Skeletal muscle tissue (tissue), 4 donors: Measurements from ENCODE around the gene ANKRD11. TPM values are rescaled to one million over a fixed set of nuclear protein-coding genes. Genes with fewer than 3 reads are reported as not detected.
A peak's percentile ranks its signal among the peaks of the same experiment; 100 is the strongest.

Experiments
- H3K27ac ChIP-seq: one replicate; pipeline ENCODE4 v1.7.0; 2013; ENCODE audit warnings: mild to moderate bottlenecking, low read depth, low read length, inconsistent platforms
- H3K27me3 ChIP-seq, 3 donors: one replicate each; pipeline ENCODE4 v1.7.0; 2013; ENCODE audit warnings: low read length in 3 of 3; ENCODE audit not compliant: control insufficient read depth in 3 of 3, insufficient read depth in 3 of 3
- H3K36me3 ChIP-seq, 3 donors: one replicate each; pipeline ENCODE4 v1.7.0; 2013; ENCODE audit warnings: low read length in 3 of 3; ENCODE audit not compliant: control insufficient read depth in 3 of 3, insufficient read depth in 3 of 3
- H3K4me1 ChIP-seq, 3 donors: one replicate each; pipeline ENCODE4 v1.7.0; 2013; ENCODE audit warnings: low read length in 3 of 3, mild to moderate bottlenecking in 3 of 3; ENCODE audit not compliant: control insufficient read depth in 3 of 3, insufficient read depth in 3 of 3
- H3K4me3 ChIP-seq, 3 donors: one replicate each; pipeline ENCODE4 v1.7.0; 2013; ENCODE audit warnings: low read length in 3 of 3
- H3K9ac ChIP-seq, 3 donors: one replicate each; pipeline ENCODE4 v1.7.0; 2013; ENCODE audit warnings: low read length in 3 of 3, mild to moderate bottlenecking in 3 of 3, moderate library complexity in 2 of 3, low read depth in 1 of 3
- H3K9me3 ChIP-seq, 3 donors: one replicate each; pipeline ENCODE4 v1.7.0; 2013; ENCODE audit warnings: low read length in 3 of 3; ENCODE audit not compliant: control insufficient read depth in 3 of 3
- total RNA-seq: library from RNA; depleted of rRNA; stranded (reverse); fragments of >200 nt; gene quantifications from one replicate; pipeline ENCODE4 v1.2.3, GENCODE V29; 2014
- donor health status: Osteomylitis.

Gene ANKRD11
- total RNA-seq, 1 donor from 2014 or later = 21.4 TPM

DNA sequence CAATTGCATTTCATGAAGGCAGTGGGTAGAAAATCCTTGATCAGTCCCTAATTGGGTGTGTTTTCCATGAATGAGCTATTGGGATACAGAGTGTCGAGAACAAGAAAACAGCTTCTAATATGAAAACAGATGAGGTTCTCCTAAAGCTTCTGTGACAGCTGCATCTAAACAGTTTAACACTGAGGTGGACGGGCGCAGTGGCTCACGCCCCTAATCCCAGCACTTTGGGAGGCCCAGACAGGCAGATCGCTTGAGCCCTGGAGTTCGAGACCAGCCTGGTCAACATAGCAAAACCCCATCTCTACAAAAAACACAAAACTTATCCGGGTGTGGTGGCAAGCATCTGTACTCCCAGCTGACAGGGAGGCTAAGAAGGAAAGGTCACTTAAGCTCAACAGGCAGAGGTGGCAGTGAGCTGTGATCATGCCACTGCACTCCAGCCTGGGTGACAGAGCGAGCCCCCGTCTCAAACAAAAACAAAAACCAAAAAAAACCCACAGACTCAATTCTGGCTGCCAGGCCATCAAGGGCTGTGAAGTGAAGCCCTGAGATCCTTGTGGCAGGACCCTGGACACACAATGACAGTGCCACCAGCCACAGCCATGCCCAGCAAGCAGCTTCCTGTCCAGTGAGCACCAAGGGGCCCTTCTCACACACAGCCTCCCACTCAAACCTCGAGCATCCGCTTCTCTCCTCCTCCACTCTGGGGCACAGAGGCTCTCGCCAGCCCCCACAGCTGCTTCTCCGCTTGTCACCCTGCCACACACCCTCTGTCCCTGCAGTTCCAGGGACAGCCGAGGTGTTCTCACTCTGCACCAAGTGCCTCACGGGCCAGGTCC, 44.0 kb downstream of the ANKRD11 start:
- Histone ChIP-seq H3K27ac (no peak overlapping the region), H3K4me1 (peaks cover 59 to 70% (median 68%) of the 10 kb centered on the region in 3 donors)

DNA sequence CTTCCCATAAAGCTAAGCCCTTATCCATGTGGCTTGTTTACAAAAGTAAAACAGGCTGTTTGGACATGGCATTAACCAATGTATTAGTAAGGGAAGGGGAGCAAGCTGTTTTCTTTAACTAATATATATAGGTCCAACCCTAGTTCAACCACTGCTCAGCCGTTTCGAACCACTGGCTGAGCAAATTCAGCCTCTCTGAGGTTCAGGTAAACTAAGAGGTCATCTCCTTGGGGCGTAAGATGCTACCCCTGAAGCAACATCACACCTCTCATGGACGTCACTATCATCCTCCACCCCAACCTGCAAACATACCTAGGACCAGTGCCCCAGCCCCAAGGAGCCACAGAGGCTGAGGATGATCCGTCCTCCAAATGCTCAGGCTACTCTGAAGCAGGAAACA, 45.2 kb downstream of the ANKRD11 start:
- Histone ChIP-seq H3K4me3 (no peak overlapping the region), H3K9ac (no peak overlapping the region), H3K27me3 (no peaks in the 10 kb centered on the region), H3K9me3 (no peaks in the 10 kb centered on the region), H3K27ac (no peak overlapping the region), H3K36me3 (no peaks in the 10 kb centered on the region), H3K4me1 (peaks cover 61 to 77% (median 75%) of the 10 kb centered on the region in 3 donors)

More for the DNA sequence above, 44.0 kb downstream of the ANKRD11 start:
- H3K36me3 ChIP-seq = no peaks in the 10 kb centered on the region
- no peaks in the 10 kb centered on the region for H3K9me3 ChIP-seq
- H3K27me3 ChIP-seq = no peaks in the 10 kb centered on the region
- H3K4me3 ChIP-seq = peak overlapping the region in 2 of 3 donors; percentile 13 to 29
- H3K9ac ChIP-seq = peak overlapping the region in 2 of 3 donors; percentile 27 to 54

DNA sequence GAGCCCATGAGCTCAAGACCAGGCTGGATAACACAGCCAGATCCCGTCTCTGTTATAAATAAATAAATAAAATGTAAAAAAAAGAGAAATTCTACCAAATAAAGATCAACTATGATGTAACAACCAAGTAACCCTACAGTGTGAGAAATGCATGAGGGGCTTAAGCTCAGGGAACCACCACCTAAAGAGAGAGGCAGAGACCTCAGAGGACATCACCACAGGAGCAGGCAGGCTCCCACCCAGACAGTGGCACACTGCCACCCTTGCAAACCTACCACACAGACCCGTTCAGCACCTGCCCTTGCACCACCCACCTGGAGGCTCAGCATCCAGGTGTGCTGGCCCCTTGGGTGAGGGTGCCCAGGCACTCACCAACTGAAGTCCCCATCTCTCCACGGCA, 45.6 kb downstream of the ANKRD11 start:
- peaks cover 65 to 77% (median 75%) of the 10 kb centered on the region in 3 donors for H3K4me1 ChIP-seq
- H3K27me3 ChIP-seq = no peaks in the 10 kb centered on the region
- no peak overlapping the region for H3K9ac ChIP-seq
- H3K27ac ChIP-seq = no peak overlapping the region
- no peaks in the 10 kb centered on the region for H3K36me3 ChIP-seq
- H3K9me3 ChIP-seq = no peaks in the 10 kb centered on the region
- no peak overlapping the region for H3K4me3 ChIP-seq

DNA sequence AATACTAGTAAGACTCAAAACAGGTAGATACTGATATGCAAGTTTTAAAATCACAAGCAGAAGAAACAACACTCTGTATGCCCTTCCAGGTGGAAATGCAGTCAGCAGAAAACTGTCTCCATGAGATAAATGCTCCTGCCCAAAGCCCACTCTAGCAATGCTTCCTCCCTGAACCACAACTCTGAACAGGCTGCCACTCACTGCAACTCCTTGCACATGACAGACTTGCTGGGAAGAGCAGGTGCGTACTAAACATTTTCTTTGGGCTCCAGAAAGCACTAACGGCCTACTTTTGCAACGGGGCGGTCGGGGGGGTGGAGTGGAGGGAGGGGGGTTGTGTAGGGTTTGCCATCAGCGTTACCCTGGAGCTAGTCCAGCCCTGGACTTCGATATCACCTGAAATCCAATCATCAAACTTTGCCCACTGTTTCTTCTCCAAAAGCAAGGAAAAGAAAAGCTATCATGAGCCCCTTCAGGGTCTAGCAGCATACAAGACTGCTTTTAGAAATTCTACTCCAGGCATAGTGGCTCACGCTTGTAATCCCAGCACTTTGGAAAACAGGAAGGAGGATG, 46.1 kb downstream of the ANKRD11 start:
- H3K9me3 ChIP-seq = no peaks in the 10 kb centered on the region
- H3K27me3 ChIP-seq = no peaks in the 10 kb centered on the region
- H3K27ac ChIP-seq = no peak overlapping the region
- no peaks in the 10 kb centered on the region for H3K36me3 ChIP-seq
- H3K9ac ChIP-seq = peak overlapping the region in 1 of 3 donors; percentile 60
- peak overlapping the region in 1 of 3 donors; percentile 18 for H3K4me3 ChIP-seq
- peaks cover 69 to 80% (median 76%) of the 10 kb centered on the region in 3 donors for H3K4me1 ChIP-seq

DNA sequence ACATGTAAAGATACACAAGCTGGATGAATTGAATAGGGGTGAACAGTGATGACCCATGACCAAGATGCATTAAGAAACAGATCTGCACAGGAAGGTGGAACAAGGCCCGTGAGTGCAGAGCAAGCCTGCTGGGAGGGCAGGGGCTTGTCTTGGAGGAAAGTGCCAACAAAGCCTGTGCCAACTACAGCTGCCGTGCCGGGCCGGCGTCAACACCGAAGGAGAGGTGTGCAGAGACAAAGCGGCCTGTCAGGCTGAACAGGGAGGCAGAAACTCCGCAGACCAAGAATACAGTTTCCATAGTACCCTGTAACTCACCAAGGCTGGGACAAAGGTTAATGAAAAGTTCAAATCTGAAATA, 46.7 kb downstream of the ANKRD11 start:
- Histone ChIP-seq H3K4me3 (peak overlapping the region in 2 of 3 donors; percentile 33 to 41), H3K4me1 (peaks cover 69 to 79% (median 75%) of the 10 kb centered on the region in 3 donors), H3K36me3 (no peaks in the 10 kb centered on the region), H3K27me3 (no peaks in the 10 kb centered on the region), H3K27ac (no peak overlapping the region), H3K9ac (peak overlapping the region in 2 of 3 donors; percentile 60 to 64), H3K9me3 (no peaks in the 10 kb centered on the region)

DNA sequence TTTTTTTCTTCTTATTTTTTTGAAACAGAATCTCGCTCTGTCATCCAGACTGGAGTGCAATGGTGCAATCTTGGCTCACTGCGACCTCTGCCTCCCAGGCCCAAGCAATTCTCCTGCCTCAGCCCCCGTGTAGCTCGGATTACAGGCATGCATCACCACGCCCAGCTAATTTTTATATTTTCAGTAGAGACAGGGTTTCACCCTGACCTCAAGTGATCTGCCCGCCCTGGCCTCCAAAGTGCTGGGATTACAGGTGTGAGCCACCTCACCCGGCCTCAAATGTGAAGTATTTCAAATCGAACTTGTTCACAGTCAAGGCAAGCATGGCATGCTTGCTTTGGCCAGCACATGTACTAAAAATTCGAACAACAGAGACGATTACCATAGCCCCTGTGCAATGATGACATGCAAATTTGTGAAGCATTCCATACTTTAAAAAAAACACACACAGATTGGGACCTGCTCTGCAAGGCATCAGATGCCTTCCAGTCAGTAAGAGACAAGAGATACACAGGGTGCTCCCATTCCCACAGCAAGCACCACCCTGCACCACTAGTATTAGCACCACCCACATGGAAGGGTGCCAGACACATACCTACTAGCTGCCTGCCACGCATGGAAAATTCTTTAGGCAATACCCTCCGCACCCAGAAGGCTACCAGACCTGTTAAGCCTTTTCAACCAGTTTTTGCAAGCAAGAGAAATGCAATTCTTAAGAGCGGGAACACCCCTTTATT, 47.2 kb downstream of the ANKRD11 start:
- Histone ChIP-seq H3K9me3 (no peaks in the 10 kb centered on the region), H3K36me3 (no peaks in the 10 kb centered on the region), H3K4me3 (peak overlapping the region; percentile 24 to 33 (median 28)), H3K27me3 (no peaks in the 10 kb centered on the region), H3K4me1 (peaks cover 70 to 82% (median 77%) of the 10 kb centered on the region in 3 donors), H3K9ac (peak overlapping the region; percentile 34 to 69 (median 60)), H3K27ac (no peak overlapping the region)

DNA sequence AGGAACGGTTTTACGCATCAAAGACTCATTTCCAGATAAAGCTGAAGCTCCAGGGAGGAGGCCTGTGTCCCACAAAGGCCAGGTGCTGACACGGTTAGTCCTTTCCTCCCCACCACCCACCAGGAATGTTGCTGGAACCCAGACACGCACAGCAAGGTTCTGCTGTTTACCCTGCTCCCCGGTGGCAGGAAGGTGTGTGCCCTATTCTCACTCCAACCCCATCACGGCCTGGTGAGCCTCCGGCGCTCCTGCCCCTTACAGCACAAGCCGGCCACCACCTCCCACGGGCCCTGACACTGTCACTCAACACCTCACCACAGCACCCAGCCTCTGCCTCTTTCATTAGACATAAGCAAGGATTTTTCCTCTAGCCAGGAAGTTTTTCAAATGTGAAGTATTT, 47.8 kb downstream of the ANKRD11 start:
- peak overlapping the region; percentile 34 to 69 (median 57) for H3K9ac ChIP-seq

DNA sequence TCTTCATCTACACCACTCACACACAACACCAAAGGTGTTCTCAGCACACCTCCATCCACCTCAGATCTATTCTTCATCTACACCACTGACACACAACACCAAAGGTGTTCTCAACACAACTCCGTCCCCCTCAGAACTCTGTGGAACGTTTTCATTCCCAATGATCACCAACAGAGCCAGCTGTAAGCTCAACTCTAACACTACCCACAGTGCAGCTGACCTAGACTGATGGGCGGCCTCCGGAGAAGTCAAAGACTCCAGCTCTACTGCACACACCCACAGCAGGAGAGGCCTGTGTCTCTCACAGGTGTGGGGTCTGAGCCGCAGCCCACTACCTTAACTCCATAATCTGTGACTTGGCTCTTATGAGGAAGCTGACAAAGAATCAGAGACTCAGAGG, 50.7 kb downstream of the ANKRD11 start:
- Histone ChIP-seq H3K9ac (no peak overlapping the region), H3K27ac (no peak overlapping the region), H3K27me3 (no peaks in the 10 kb centered on the region), H3K4me1 (peaks cover 51 to 76% (median 59%) of the 10 kb centered on the region in 3 donors), H3K4me3 (no peak overlapping the region), H3K9me3 (no peaks in the 10 kb centered on the region), H3K36me3 (no peaks in the 10 kb centered on the region)

More for the DNA sequence above, 47.8 kb downstream of the ANKRD11 start:
- peak overlapping the region; percentile 46 for H3K27ac ChIP-seq
- no peaks in the 10 kb centered on the region for H3K9me3 ChIP-seq
- H3K27me3 ChIP-seq = no peaks in the 10 kb centered on the region
- peak overlapping the region in 2 of 3 donors; percentile 41 to 44 for H3K4me3 ChIP-seq
- no peaks in the 10 kb centered on the region for H3K36me3 ChIP-seq
- peaks cover 71 to 84% (median 79%) of the 10 kb centered on the region in 3 donors for H3K4me1 ChIP-seq

DNA sequence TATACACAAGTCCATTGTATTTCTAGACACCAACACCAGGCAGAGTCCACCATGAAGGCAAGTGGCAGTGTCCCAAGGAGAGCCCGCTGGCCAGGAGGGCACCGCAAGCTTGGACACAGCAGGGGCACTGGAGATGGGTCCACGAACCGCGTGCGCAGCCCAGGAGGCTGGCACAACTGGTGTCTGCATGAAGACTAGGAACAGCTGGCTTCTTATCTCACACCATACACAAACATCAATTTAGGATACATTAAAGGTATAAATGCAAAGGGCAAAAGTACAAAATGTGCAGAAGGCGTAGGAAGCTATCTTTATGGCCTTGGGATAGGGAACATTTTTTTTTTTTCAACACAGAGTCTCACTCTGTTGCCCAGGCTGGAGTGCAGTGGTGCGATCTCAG, 52.4 kb downstream of the ANKRD11 start:
- Histone ChIP-seq H3K36me3 (no peaks in the 10 kb centered on the region), H3K9me3 (no peaks in the 10 kb centered on the region), H3K4me1 (peaks cover 45 to 75% (median 58%) of the 10 kb centered on the region in 3 donors), H3K27me3 (no peaks in the 10 kb centered on the region), H3K9ac (no peak overlapping the region), H3K27ac (no peak overlapping the region), H3K4me3 (no peak overlapping the region)
